CD14-positive monocyte (primary cell): Measurements from ENCODE around the gene RECK. TPM values are rescaled to one million over a fixed set of nuclear protein-coding genes. Genes with fewer than 3 reads are reported as not detected.

Experiments used
- DNase-seq, 3 donors: peaks; one replicate each; pipeline ENCODE4 v3.0.0-alpha.2; 2011 to 2022
- H2AFZ ChIP-seq: 2 replicates; pipeline ENCODE4 v1.6.0; 2012; ENCODE audit warnings: mild to moderate bottlenecking, low read depth, low read length, inconsistent platforms; ENCODE audit not compliant: insufficient read depth, poor library complexity, severe bottlenecking
- H3K27ac ChIP-seq, 2 donors: 1 replicate in 1 of 2; 2 replicates in 1 of 2; pipeline ENCODE4 v1.5.1; 2012 to 2013; ENCODE audit warnings: low read length in 2 of 2, control low read depth in 1 of 2, inconsistent platforms in 1 of 2, low read depth in 1 of 2, mild to moderate bottlenecking in 1 of 2
- H3K27me3 ChIP-seq, 2 donors: one replicate each; pipeline versions ENCODE4 v1.6.0 to v1.6.1; 2011 to 2013; ENCODE audit warnings: low read length in 2 of 2; ENCODE audit not compliant: control insufficient read depth in 2 of 2, insufficient read depth in 2 of 2
- H3K36me3 ChIP-seq, 2 donors: replicated peaks in 1 of 2; 1 replicate in 1 of 2; 2 replicates in 1 of 2; pipeline versions ENCODE4 v1.5.1 to v1.6.1; 2012 to 2013; ENCODE audit warnings: low read length in 2 of 2, control low read depth in 1 of 2, inconsistent platforms in 1 of 2, mild to moderate bottlenecking in 1 of 2; ENCODE audit not compliant: insufficient read depth in 2 of 2, control insufficient read depth in 1 of 2
- H3K4me1 ChIP-seq, 2 donors: 1 replicate in 1 of 2; 2 replicates in 1 of 2; pipeline versions ENCODE4 v1.5.1 to v1.6.1; 2012 to 2013; ENCODE audit warnings: low read length in 2 of 2, control low read depth in 1 of 2, inconsistent platforms in 1 of 2, mild to moderate bottlenecking in 1 of 2, moderate library complexity in 1 of 2; ENCODE audit not compliant: insufficient read depth in 2 of 2, control insufficient read depth in 1 of 2
- H3K4me2 ChIP-seq: replicated peaks from 2 replicates; pipeline ENCODE3; 2012; ENCODE audit warnings: low read length, moderate library complexity, mild to moderate bottlenecking; ENCODE audit not compliant: poor library complexity, severe bottlenecking; ENCODE audit errors: extremely low read depth
- H3K4me3 ChIP-seq, 3 experiments: fragments of 200-600 bp in 1 of 3; sonication (generic) in 1 of 3; replicated peaks in 1 of 3; 1 replicate in 2 of 3; 2 replicates in 1 of 3; pipeline ENCODE4 v1.5.1; 2011 to 2013; ENCODE audit warnings: low read length in 3 of 3, mild to moderate bottlenecking in 3 of 3, control low read depth in 2 of 3, low read depth in 2 of 3, inconsistent platforms in 1 of 3, moderate library complexity in 1 of 3
- H3K79me2 ChIP-seq: 2 replicates; pipeline ENCODE4 v1.6.0; 2012; ENCODE audit warnings: mild to moderate bottlenecking, control low read depth, inconsistent platforms, low read length, moderate library complexity; ENCODE audit not compliant: insufficient read depth
- H3K9ac ChIP-seq: 2 replicates; pipeline ENCODE4 v1.6.0; 2017; ENCODE audit warnings: low read length, mild to moderate bottlenecking; ENCODE audit not compliant: insufficient read depth, poor library complexity, severe bottlenecking
- H3K9me3 ChIP-seq, 2 donors: replicated peaks in 1 of 2; 1 replicate in 1 of 2; 2 replicates in 1 of 2; pipeline versions ENCODE4 v1.5.1 to v1.6.1; 2012 to 2013; ENCODE audit warnings: low read length in 2 of 2, control low read depth in 1 of 2; ENCODE audit not compliant: control insufficient read depth in 1 of 2, insufficient read depth in 1 of 2
- H4K20me1 ChIP-seq: 2 replicates; pipeline ENCODE4 v1.6.0; 2012; ENCODE audit warnings: mild to moderate bottlenecking, low read length, control low read depth, moderate library complexity; ENCODE audit not compliant: insufficient read depth
- H3K27ac Mint-ChIP-seq, 7 donors: one replicate each; pipeline ENCODE4 v1.8.0; 2020; ENCODE audit warnings: mild to moderate bottlenecking in 7 of 7, mixed read lengths in 7 of 7, moderate library complexity in 6 of 7, inconsistent platforms in 2 of 7
- H3K27me3 Mint-ChIP-seq, 3 donors: one replicate each; pipeline ENCODE4 v1.8.0; 2021 to 2022; ENCODE audit warnings: low read depth in 3 of 3, mild to moderate bottlenecking in 3 of 3, mixed read lengths in 3 of 3, moderate library complexity in 3 of 3, inconsistent platforms in 1 of 3
- H3K36me3 Mint-ChIP-seq, 2 donors: one replicate each; pipeline ENCODE4 v1.8.0; 2020; ENCODE audit warnings: mixed read lengths in 2 of 2, inconsistent platforms in 1 of 2, mild to moderate bottlenecking in 1 of 2
- H3K4me1 Mint-ChIP-seq: one replicate; pipeline ENCODE4 v1.8.0; 2020; ENCODE audit warnings: mild to moderate bottlenecking, mixed read lengths
- H3K4me3 Mint-ChIP-seq, 2 donors: one replicate each; pipeline ENCODE4 v1.8.0; 2020; ENCODE audit warnings: mild to moderate bottlenecking in 2 of 2, mixed read lengths in 2 of 2, moderate library complexity in 1 of 2
- H3K9me3 Mint-ChIP-seq, 7 donors: one replicate each; pipeline ENCODE4 v1.8.0; 2020 to 2022; ENCODE audit warnings: mixed read lengths in 7 of 7, mild to moderate bottlenecking in 6 of 7, moderate library complexity in 6 of 7, inconsistent platforms in 2 of 7
- CTCF ChIP-seq: fragments of 200-600 bp; IDR thresholded peaks from one replicate; pipeline ENCODE4 v1.8.0; 2022; ENCODE audit warnings: antibody characterized with exemption, mild to moderate bottlenecking
- WGBS: methylation state at CpG from one replicate; pipeline ENCODE4 v1.1.5; 2013; ENCODE audit warnings: missing lambda C conversion rate; ENCODE audit not compliant: insufficient coverage; 5-methylcytosine and 5-hydroxymethylcytosine counted together
- intact Hi-C, 2 donors: fragments of 100-400 bp; cut with micrococcal nuclease; formaldehyde crosslinking; loops; one replicate each; pipeline versions ENCODE4 v1.15.0 to v1.15.1; 2023
- polyA plus RNA-seq, 3 donors: library from polyadenylated mRNA; depleted of rRNA in 1 of 3; unstranded in 2 of 3; stranded (reverse) in 1 of 3; fragments of 300-500 nt in 2 of 3; fragments of >200 nt in 1 of 3; fragmentation: Illumina TruSeq in 2 of 3; gene quantifications; 1 replicate in 2 of 3; 2 replicates in 1 of 3; pipeline ENCODE4 v1.2.3, GENCODE V29; 2012 to 2021

Gene RECK
- polyA plus RNA-seq, 3 donors, result 5.0 to 5.2 (median 5.1) TPM

- intact Hi-C loops, result no loop called here
- Histone ChIP-seq H3K27me3 (peaks cover 0 to 3% of the 10 kb centered on the region in 2 donors), H3K9ac (no peak overlapping the region), H3K27ac (no peak overlapping the region), H3K4me3 (no peak overlapping the region), H4K20me1 (no peaks in the 10 kb centered on the region), H3K4me2 (no peak overlapping the region), H3K36me3 (no peaks in the 10 kb centered on the region), H2AFZ (no peak overlapping the region), H3K4me1 (no peaks in the 10 kb centered on the region), H3K79me2 (no peaks in the 10 kb centered on the region), H3K9me3 (peaks cover 4 to 10% of the 10 kb centered on the region in 2 donors)
- DNase-seq, result no peak
- H3K4me3 Mint-ChIP-seq, result no peak overlapping the region
- H3K36me3 Mint-ChIP-seq, result no peaks in the 10 kb centered on the region
- H3K4me1 Mint-ChIP-seq, result peaks cover 7% of the 10 kb centered on the region
- H3K27ac Mint-ChIP-seq, result no peak overlapping the region
- WGBS, result 40% methylated on average over 2 of the region's 5 CpGs
- TF ChIP-seq CTCF, result no peak
- H3K27me3 Mint-ChIP-seq, result peaks cover 5 to 10% (median 6%) of the 10 kb centered on the region in 3 donors
- H3K9me3 Mint-ChIP-seq, result peaks cover 0 to 12% (median 8%) of the 10 kb centered on the region in 7 donors
Observed at GRCh38 chr9:35993976-35994720, 42.6 kb upstream of the RECK start.

GRCh38 chr9:35994959-35995358 lies 41.8 kb upstream of the RECK start:
- no peaks in the 10 kb centered on the region for H3K4me1 ChIP-seq
- no peak overlapping the region for H2AFZ ChIP-seq
- TF ChIP-seq CTCF, result no peak
- H3K9me3 ChIP-seq, result peaks cover 4 to 10% of the 10 kb centered on the region in 2 donors
- Mint-ChIP-seq H3K27ac (no peak overlapping the region), H3K27me3 (peaks cover 5 to 10% (median 6%) of the 10 kb centered on the region in 3 donors), H3K4me3 (no peak overlapping the region), H3K4me1 (peaks cover 7% of the 10 kb centered on the region), H3K9me3 (peaks cover 0 to 13% (median 9%) of the 10 kb centered on the region in 7 donors), H3K36me3 (no peaks in the 10 kb centered on the region)
- no peaks in the 10 kb centered on the region for H3K36me3 ChIP-seq
- no peak overlapping the region for H3K9ac ChIP-seq
- H4K20me1 ChIP-seq, result no peaks in the 10 kb centered on the region
- H3K4me3 ChIP-seq, result no peak overlapping the region
- no peak overlapping the region for H3K4me2 ChIP-seq
- H3K79me2 ChIP-seq, result no peaks in the 10 kb centered on the region
- WGBS, result no CpG with 5 or more reads among the region's 2 CpGs
- H3K27ac ChIP-seq, result no peak overlapping the region
- H3K27me3 ChIP-seq, result peaks cover 0 to 3% of the 10 kb centered on the region in 2 donors
- intact Hi-C loops, result no loop called here
- DNase-seq, result no peak
